Measurements from ENCODE around the gene CEP78.
"Not testable (repeated sequence)": the region's sequence is repeated elsewhere in the genome, so short reads cannot be mapped to it uniquely, and the experiment has no call there.

CEP78 gene

DNA sequence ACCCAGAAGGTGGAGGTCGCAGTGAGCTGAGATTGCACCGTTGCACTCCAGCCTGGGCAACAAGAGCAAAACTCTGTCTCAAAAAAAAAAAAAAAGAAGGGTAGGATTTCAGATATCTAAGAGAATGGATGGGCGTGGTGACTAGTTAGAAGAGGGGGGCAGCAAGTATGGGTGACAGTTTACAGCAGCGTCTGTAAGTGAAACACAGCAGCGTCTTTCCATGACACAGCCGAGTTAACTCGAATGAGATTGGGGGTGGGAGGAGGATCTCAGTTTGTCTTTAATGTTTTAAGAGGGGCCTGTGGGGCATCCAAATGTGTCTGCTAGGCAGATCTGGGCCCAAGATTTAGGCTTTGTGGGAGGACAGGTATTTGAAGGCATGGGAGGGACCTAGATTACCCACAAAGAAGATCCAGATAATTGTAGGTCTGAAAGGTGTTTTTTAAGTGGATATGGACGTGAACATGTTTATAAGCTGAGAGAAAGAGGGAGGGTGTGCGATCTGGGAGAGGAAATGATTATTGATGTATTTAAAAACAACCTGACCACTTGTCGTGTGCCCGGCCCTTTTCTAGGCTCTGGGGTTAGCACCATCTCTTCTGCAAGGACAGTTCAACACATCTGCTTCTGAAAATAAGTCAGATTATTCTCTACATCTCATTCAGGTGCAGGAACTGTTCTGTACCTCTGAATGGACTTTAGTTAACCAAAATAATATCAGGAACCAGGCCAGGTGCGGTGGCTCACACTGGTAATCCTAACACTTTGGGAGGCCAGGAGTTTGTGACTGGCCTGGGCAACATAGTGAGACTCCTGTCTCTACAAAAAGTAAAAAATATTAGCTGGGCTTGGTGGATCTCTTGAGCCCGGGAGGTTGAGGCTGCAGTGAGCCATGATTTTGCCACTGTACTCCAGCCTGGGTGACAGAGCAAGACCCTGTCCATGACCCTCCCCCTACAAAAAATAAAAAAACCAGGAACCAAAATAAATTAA, 2.5 kb downstream of the CEP78 start:
- peak; percentile 15 for DNase-seq

DNA sequence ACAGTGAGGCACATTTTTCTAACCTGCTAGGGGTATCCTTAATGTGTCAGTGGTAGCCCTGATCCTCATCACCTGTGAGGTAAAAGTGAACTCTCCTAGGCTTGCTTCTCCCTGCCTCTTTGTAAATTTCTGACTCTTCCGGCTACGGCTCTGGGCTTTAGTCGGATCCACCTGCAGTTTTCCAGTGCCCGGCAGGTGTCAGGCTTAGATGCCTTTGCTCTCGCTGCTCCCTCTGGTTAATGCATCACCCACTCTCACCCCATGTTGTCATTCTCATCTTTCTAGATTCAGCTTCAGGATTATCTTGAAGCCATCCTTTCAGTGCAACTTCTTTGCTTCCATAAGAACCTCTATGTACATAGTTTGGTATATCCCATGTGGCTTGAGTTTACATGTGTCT, 3.6 kb downstream of the CEP78 start:
- DNase-seq, result no peak

DNA sequence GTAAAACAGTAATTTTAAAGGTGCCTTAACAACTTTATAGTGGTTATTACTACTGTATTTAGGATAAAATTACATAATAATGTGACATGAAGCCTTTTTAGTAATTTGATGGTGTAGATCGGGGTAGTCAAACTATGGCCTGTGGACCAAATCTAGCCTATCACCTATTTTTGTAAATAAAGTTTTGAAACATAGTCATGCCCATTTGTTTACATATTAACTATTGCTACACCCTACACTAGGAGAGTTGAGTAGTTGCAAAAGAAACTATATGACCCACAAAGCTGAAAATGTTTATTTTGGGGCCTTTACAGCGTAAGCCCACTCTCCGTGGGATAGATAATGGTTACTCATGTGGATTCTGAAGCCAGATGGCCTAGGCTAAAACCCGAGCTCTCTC, 6.2 kb downstream of the CEP78 start:
- no peak for DNase-seq

- no peak for DNase-seq
Measured at GRCh38 chr9:78243130-78243529, 7.3 kb downstream of the CEP78 start.

- no peak for DNase-seq
Measured at GRCh38 chr9:78245401-78245800, 9.5 kb downstream of the CEP78 start.

DNA sequence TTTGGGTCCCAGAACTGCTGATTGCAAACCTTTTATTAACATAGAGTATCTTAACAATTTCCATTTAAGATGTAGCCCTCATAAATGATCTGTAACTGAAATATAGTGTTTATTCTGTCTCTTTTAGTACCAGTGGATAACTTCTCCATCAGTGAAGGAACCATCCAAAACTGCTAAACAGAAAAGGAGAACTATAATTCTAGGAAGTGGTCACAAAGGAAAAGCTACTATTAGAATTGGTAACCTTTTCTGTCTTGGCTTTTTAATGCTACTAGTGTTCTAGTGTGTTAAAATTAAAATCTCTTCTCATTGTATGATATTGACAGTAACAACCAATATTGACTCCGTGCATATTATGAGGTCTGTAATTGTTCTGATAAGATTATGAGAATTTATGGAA, 12.8 kb downstream of the CEP78 start:
- DNase-seq, result no peak

DNA sequence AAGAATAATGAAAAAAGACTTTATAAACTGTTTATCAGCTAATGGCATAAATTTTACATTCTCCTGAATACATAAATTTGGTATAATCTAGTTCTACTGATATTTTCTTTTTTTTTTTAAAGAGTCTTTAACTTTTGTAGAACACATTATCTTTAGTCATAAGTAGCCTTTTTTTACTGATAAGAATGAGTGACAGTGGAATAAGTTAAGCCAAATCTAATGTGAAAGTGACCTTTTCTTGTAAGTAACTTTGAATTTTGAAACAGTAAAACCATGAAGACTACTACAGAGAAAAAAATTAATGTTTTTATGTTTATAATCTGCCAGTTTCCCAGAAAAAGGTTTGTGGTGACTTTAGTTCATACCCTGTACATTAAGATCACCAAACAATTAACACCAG, 13.7 kb downstream of the CEP78 start:
- no peak for DNase-seq

DNA sequence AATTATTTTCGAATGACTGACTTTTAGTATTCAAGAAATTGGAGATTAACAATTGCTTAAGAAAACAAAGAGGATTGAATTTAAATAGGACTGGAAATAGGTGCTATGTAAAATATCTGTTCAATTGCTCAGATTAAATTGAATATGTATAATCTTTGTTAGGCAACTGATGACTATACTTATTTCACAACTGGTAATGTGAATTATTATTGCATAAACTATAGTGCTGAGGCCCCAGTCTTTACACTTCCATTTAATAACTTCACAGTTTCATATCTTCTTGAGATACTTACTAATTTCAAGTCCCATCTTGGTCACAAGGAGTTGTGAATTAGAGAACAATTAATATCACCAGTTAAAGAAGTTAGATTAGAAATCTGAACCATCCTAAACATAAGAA, 16.7 kb downstream of the CEP78 start:
- DNase-seq, result no peak

GRCh38 chr9:78253285-78253684, 17.4 kb downstream of the CEP78 start:
- no peak for DNase-seq

GRCh38 chr9:78261403-78262001, 25.6 kb downstream of the CEP78 start:
- no peak for DNase-seq

GRCh38 chr9:78262655-78263054, 26.8 kb downstream of the CEP78 start:
- DNase-seq, result no peak

GRCh38 chr9:78267889-78268288, 32.0 kb downstream of the CEP78 start:
- DNase-seq, result no peak

DNA sequence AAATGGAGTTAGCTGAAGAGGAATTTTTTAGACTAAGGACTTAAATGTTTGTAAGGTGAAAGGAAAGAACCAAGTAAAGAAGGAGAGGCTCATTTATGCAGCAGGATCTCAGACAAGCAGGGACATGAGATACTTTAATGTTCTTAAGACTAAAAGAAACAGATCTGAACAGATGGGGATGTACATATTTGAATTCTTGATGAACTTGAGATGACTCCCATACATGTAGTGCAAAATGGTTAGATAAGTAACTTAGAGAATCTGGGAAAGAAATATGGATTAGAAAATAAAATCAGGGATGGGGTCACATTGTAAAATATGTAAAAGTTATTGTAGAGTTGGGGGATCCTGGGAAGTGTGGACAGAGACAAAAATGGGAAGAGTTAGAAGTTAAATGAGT, 33.9 kb downstream of the CEP78 start:
- DNase-seq, result no peak

- DNase-seq, result no peak
Measured at GRCh38 chr9:78272307-78272706, 36.4 kb downstream of the CEP78 start.

- DNase-seq, result no peak
Measured at GRCh38 chr9:78273761-78274160, 37.9 kb downstream of the CEP78 start.

DNA sequence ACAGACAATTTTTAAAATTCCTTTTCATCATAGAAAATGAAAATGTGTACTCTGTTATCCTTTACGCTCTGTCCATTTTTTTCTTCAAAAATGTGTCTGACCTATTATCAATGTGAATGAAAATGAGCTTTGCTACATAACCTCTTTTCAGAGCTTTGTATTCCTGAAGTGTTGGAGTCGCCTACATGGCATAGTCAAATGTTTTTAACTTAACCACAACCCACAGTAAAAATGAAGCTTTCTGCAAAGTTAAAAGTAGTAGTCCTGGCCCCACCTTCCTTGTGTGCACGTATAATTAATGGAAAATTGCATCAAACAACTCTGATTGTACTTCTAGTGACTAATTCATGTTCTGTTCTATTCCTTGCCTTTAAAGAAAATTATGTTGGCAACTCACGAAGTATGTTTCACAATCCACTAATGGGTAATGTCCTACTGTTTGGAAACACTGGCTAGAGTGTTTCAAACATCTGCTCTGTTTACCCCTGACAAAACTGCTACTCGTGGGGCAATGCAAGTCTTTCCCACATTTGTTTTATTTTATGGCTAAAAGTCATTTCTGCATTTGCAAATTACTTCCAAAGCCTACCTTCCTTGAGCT, 42.4 kb downstream of the CEP78 start:
- DNase-seq, result no peak

GRCh38 chr9:78278801-78279200, 42.9 kb downstream of the CEP78 start:
- no peak for DNase-seq

DNA sequence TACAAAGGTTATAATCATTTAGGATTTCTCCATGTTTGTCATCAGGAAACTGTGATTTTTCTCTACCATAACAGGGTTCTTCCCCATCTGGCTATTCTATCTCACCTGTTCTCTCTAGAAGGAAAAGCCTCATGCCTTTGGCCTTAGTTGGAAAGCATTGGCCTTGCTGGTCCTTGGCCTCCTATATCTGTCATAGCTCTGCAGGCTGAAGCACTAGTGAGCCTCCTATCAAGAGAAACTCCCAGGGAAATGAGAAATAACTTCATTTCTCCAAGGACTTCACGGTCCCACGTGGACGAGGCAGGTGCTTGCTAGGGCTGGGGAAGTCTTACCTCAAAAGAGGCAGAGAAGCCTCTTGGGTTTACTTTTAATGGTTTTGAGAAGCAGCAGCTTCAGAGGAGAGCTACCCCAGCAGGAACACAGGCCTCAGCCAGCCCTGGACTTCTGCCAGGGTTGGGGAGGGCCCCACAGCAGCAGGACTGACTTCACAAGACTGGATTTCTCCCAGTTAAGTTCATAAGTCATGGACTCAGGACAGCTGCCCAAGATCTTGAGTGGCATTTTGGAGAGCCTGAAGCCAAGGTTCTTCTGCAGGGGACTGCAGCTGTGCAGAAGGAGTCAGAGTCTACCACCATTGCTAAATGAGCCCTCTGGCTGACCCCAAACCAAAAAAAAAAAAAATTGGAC, 45.2 kb downstream of the CEP78 start:
- no peak for DNase-seq

DNA sequence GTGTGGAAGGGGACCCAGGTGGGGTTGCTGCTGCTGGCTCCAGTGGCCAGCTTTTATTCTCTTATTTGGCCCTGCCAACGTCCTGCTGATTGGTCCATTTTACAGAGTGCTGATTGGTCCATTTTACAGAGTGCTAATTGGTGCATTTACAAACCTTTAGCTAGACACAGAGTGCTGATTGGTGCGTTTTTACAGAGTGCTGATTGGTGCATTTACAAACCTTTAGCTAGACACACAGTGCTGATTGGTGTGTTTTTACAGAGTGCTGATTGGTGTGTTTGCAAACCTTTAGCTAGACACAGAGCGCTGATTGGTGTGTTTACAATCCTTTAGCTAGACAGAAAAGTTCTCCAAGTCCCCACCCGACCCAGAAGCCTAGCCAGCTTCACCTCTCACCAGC, 48.3 kb downstream of the CEP78 start:
- not testable (repeated sequence) for DNase-seq

DNA sequence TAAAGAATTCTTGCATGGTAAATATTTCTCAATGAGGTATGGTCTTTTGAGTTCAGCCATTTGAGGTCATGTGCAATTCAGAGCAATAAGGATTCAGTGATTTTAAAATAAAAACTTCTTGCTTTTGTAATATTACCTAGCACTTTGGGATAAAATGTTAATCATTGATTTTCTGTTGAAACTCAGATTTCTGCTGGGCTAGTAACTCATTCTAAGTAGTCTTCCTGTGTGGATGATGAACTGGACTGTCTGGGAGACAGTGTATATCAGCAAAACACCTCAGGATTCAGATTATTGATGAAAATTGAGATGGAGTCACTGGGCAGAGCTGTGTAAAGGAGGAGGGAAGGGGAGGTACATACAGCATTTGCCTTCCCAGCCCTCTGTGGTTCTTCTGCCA, 50.2 kb downstream of the CEP78 start:
- DNase-seq, result no peak

GRCh38 chr9:78286946-78287388, 51.1 kb downstream of the CEP78 start:
- DNase-seq, result no peak

DNA sequence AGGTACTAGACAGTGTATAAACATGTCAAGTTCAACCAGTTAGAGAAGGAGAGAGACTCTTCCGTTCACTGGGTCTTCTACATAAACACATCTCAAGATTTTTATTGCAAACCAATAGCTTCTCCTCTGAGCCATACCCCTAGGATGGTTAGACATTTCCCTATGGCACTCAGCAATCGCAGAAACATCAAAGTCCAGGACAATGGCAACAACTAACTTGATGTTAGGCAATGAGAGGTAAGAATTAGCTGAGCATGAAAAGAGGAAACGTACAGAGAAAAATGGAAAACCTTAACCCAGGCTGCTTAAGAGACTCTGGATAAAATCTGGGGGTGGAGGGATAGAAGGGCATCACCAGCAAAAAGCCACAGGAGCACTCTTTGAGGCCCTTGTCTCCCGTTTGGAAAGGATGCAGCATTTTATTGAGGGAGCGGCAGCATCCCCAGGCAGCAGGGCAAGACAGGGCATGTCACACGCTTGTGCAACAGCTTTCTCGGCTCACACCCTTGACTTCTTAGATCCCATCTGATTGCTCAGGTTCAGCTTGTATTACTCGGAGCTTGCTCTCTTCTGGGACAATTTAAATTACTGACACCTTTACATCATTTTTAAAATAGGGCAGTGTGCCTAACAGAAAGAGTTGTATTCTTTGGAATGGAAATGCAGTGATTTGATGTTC, 52.5 kb downstream of the CEP78 start:
- DNase-seq, result no peak

GRCh38 chr9:78289474-78289873, 53.6 kb downstream of the CEP78 start:
- DNase-seq, result no peak
